Peyer's patch (tissue), 4 donors: ENCODE results near the gene CXXC4. TPM values are rescaled to one million over a fixed set of nuclear protein-coding genes. Genes with fewer than 3 reads are reported as not detected.
A peak's percentile ranks its signal among the peaks of the same experiment; 100 is the strongest.

Experiments
- DNase-seq, 3 donors: peaks; one replicate each; pipeline ENCODE4 v3.0.0-alpha.2; 2017 to 2019
- H3K27ac ChIP-seq, 4 donors: fragments of 200-600 bp; sonication (generic); one replicate each; pipeline ENCODE4 v1.5.1; 2016 to 2019
- H3K27me3 ChIP-seq, 2 donors: fragments of 200-600 bp; sonication (generic); one replicate each; pipeline ENCODE4 v1.5.1; 2019
- H3K36me3 ChIP-seq, 3 donors: fragments of 200-600 bp; sonication (generic); one replicate each; pipeline ENCODE4 v1.5.1; 2016 to 2019
- H3K4me1 ChIP-seq, 4 donors: fragments of 200-600 bp; sonication (generic); one replicate each; pipeline ENCODE4 v1.5.1; 2016 to 2019
- H3K4me3 ChIP-seq, 4 donors: fragments of 200-600 bp; sonication (generic); 1 replicate in 3 of 4; 2 replicates in 1 of 4; pipeline ENCODE4 v1.5.1; 2016 to 2019; ENCODE audit warnings: mild to moderate bottlenecking in 1 of 4
- H3K9me3 ChIP-seq, 4 donors: fragments of 200-600 bp; sonication (generic); one replicate each; pipeline ENCODE4 v1.5.1; 2016 to 2019; ENCODE audit warnings: mild to moderate bottlenecking in 1 of 4
- CTCF ChIP-seq, 6 experiments: fragments of 450-650 bp in 4 of 6; fragments of 200-600 bp in 2 of 6; sonication (generic) in 1 of 6; IDR thresholded peaks; one replicate each; pipeline ENCODE4 v1.5.1; 2017 to 2019; ENCODE audit warnings: antibody characterized with exemption in 6 of 6, mild to moderate bottlenecking in 3 of 6, moderate library complexity in 1 of 6
- POLR2A ChIP-seq, 2 donors: fragments of 450-650 bp; IDR thresholded peaks; one replicate each; pipeline ENCODE4 v1.5.1; 2017; ENCODE audit warnings: antibody characterized with exemption in 2 of 2, mild to moderate bottlenecking in 2 of 2, moderate library complexity in 2 of 2
- total RNA-seq, 4 donors: library from RNA; depleted of rRNA; stranded (reverse); fragments of >200 nt; gene quantifications; one replicate each; pipeline ENCODE4 v1.1.0, GENCODE V29; 2016

The CXXC4 gene
- total RNA-seq, 4 donors from 2014 or later = 3.3 to 5.0 (median 3.4) TPM

GRCh38 chr4:104490096-104490769 lies 4.5 kb downstream of the CXXC4 start:
- DNase-seq = peak; percentile 21 to 63 (median 46)
- H3K4me1 ChIP-seq = peaks cover 0 to 14% (median 2%) of the 10 kb centered on the region in 4 donors
- no peaks in the 10 kb centered on the region for H3K27me3 ChIP-seq
- H3K9me3 ChIP-seq = no peaks in the 10 kb centered on the region
- H3K36me3 ChIP-seq = no peaks in the 10 kb centered on the region
- TF ChIP-seq POLR2A (IDR thresholded peaks at IDR 0.05) = no peak
- TF ChIP-seq CTCF (IDR thresholded peaks at IDR 0.05) = no peak
- peak overlapping the region in 2 of 4 donors; percentile 88 to 90 for H3K27ac ChIP-seq
- peak overlapping the region; percentile 45 to 74 (median 57) for H3K4me3 ChIP-seq

- H3K27me3 ChIP-seq = no peaks in the 10 kb centered on the region
- TF ChIP-seq CTCF (IDR thresholded peaks at IDR 0.05) (no peak), POLR2A (IDR thresholded peaks at IDR 0.05) (no peak)
- H3K4me3 ChIP-seq = no peak overlapping the region
- H3K4me1 ChIP-seq = peaks cover 0 to 14% (median 2%) of the 10 kb centered on the region in 4 donors
- DNase-seq = no peak
- H3K27ac ChIP-seq = peak overlapping the region in 1 of 4 donors; percentile 90
- H3K9me3 ChIP-seq = no peaks in the 10 kb centered on the region
- no peaks in the 10 kb centered on the region for H3K36me3 ChIP-seq
These were observed 5.0 kb downstream of the CXXC4 start for GRCh38 chr4:104489731-104490095.

GRCh38 chr4:104488151-104488550 lies 6.5 kb downstream of the CXXC4 start:
- Histone ChIP-seq H3K36me3 (no peaks in the 10 kb centered on the region), H3K9me3 (no peaks in the 10 kb centered on the region), H3K4me3 (no peak overlapping the region), H3K4me1 (peaks cover 0 to 8% (median 2%) of the 10 kb centered on the region in 4 donors), H3K27me3 (no peaks in the 10 kb centered on the region), H3K27ac (no peak overlapping the region)
- no peak for DNase-seq
- TF ChIP-seq POLR2A (IDR thresholded peaks at IDR 0.05) = no peak
- no peak for TF ChIP-seq CTCF (IDR thresholded peaks at IDR 0.05)

- DNase-seq = no peak
- no peaks in the 10 kb centered on the region for H3K36me3 ChIP-seq
- TF ChIP-seq CTCF (IDR thresholded peaks at IDR 0.05) = peak in 1 of 6 experiments; percentile 8
- TF ChIP-seq POLR2A (IDR thresholded peaks at IDR 0.05) = no peak
- no peaks in the 10 kb centered on the region for H3K9me3 ChIP-seq
- H3K4me1 ChIP-seq = peaks cover 0 to 4% (median 0%) of the 10 kb centered on the region in 4 donors
- H3K4me3 ChIP-seq = no peak overlapping the region
- H3K27ac ChIP-seq = no peak overlapping the region
- no peaks in the 10 kb centered on the region for H3K27me3 ChIP-seq
These were observed 7.8 kb downstream of the CXXC4 start for GRCh38 chr4:104486716-104487504.

- Histone ChIP-seq H3K36me3 (no peaks in the 10 kb centered on the region), H3K4me3 (no peak overlapping the region), H3K27ac (no peak overlapping the region), H3K27me3 (no peaks in the 10 kb centered on the region), H3K4me1 (no peaks in the 10 kb centered on the region), H3K9me3 (no peaks in the 10 kb centered on the region)
- TF ChIP-seq CTCF (IDR thresholded peaks at IDR 0.05) = no peak
- no peak for TF ChIP-seq POLR2A (IDR thresholded peaks at IDR 0.05)
- no peak for DNase-seq
These were observed 19.0 kb downstream of the CXXC4 start for GRCh38 chr4:104475652-104476051.
